ENCODE results near the gene PTPRN2.

PTPRN2 gene

DNA sequence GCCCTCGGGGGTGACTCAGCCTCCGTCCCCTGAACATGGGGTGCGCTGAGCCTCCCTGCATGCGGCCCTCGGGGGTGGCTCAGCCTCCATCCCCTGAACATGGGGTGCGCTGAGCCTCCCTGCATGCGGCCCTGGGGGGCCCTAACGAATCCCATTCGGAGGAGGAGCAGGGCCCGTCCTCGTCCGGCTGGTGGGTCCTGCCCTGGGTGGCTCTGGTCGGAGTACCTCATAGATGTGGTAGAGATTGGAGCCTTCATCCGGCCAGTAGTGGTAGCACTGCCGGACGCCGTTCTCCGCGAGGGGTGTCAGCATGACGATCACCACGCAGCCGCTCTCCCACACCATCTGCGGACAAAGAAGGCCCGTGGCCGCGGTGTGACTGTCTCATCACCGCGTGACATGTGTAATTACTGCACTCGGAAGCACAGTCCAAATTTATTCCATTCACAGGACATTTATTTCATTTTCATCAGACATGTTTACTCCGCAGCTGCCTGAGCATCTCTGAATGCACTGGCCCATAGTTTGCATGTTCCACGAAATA is 1009.8 kb downstream of the PTPRN2 start:
- TF ChIP-seq, protein P1, sequence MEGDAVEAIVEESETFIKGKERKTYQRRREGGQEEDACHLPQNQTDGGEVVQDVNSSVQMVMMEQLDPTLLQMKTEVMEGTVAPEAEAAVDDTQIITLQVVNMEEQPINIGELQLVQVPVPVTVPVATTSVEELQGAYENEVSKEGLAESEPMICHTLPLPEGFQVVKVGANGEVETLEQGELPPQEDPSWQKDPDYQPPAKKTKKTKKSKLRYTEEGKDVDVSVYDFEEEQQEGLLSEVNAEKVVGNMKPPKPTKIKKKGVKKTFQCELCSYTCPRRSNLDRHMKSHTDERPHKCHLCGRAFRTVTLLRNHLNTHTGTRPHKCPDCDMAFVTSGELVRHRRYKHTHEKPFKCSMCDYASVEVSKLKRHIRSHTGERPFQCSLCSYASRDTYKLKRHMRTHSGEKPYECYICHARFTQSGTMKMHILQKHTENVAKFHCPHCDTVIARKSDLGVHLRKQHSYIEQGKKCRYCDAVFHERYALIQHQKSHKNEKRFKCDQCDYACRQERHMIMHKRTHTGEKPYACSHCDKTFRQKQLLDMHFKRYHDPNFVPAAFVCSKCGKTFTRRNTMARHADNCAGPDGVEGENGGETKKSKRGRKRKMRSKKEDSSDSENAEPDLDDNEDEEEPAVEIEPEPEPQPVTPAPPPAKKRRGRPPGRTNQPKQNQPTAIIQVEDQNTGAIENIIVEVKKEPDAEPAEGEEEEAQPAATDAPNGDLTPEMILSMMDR (IDR thresholded peaks at IDR 0.05; ENCODE audit: low read depth, low read length): no peak
- H3K4me3 ChIP-seq (ENCODE audit: low read depth, low read length): no peak overlapping the region

DNA sequence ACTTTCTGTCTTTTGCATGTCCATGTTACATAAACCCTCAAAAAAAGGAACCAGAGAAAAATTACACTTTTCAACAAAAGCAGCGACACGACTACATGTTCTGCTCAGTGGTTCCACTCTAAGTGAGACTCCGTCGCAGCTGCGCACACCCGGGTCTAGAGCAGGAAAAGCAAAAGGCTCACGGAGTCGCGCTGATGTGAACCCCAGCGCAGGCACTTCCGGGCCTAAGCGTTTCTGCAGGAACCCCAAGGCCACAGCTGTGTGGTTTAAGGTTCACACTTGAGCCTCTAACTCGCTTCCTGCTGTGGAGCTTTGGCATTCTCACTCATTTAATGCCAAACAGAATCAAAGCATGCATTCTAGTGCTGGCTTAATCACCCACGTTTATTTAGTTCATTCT is 1010.6 kb downstream of the PTPRN2 start:
- no peak overlapping the region for H3K4me3 ChIP-seq (ENCODE audit: low read depth, low read length)
- TF ChIP-seq, protein P1 (IDR thresholded peaks at IDR 0.05; ENCODE audit: low read depth, low read length): no peak

DNA sequence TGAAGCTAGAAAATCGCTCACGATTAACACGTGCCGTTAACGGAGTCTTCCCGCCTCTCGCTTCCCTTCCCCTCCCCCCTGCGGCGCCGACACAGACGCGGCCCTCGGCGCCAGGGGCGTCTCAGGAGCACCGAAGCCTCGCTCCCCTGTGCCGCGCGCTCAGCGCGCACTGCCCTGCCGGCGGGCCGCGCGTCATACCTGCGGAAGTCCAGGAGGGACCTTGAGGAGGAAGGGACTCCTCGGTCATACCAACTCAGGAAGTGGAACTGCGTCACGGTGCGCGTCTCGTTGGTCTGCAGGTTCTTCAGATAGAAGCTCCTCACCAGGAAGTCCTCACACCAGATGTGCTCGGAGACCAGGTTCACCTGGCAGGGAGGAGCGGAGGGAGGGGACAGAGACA is 1011.2 kb downstream of the PTPRN2 start:
- no peak overlapping the region for H3K4me3 ChIP-seq (ENCODE audit: low read depth, low read length)
- TF ChIP-seq, protein P1 (IDR thresholded peaks at IDR 0.05; ENCODE audit: low read depth, low read length): no peak

DNA sequence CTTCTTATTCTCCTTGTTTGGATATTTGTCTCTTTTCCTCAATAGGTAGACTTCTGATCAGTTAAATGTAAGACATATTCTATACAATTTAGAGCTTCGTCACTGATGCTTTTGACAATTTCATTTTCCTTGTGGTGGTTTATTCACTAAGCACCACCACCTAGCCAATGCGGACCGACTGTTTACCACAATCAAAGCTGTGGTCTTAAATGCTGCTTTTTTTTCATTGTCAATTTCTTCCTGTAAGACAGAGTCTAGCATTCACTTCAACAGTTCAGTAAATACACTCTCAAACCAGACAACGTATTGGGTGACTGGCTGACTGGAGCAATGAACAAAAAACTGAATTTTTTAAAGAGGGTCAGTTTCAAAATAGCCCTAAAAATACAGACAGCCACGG is 1011.8 kb downstream of the PTPRN2 start:
- TF ChIP-seq, protein P1 (IDR thresholded peaks at IDR 0.05; ENCODE audit: low read depth, low read length): no peak
- H3K4me3 ChIP-seq (ENCODE audit: low read depth, low read length): no peak overlapping the region

DNA sequence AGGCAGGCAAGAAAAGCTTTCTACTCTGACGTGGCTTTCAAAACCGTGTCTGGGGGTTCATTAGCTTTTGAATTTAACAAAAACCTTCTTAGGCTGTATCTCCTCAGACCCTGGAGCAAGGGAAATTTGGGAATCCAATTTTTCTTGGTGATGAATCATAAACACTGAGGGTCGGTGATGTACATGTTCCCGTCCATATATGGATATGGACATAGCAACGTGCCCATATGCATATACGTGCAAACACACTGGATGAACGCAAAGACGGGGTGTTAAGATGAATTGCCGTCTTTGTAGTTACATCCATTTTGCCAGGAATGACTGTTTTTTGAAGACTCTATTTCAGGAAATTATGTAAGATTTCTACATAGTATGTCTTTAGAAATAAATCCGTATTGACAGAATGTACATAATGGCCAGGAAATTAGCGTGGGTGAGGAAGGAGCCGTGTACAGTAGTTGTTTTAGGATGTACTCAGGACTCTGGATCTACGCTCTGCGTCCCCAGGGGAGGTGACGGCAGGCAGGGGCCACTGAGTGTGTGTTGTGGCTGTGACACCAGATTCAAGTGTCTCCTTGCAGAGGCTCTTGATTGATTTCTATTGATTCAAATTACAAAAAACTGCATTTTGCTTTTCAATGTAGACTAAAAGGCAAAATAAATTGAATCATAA is 1012.6 kb downstream of the PTPRN2 start:
- TF ChIP-seq, protein P1 (IDR thresholded peaks at IDR 0.05; ENCODE audit: low read depth, low read length): no peak
- H3K4me3 ChIP-seq (ENCODE audit: low read depth, low read length): no peak overlapping the region

DNA sequence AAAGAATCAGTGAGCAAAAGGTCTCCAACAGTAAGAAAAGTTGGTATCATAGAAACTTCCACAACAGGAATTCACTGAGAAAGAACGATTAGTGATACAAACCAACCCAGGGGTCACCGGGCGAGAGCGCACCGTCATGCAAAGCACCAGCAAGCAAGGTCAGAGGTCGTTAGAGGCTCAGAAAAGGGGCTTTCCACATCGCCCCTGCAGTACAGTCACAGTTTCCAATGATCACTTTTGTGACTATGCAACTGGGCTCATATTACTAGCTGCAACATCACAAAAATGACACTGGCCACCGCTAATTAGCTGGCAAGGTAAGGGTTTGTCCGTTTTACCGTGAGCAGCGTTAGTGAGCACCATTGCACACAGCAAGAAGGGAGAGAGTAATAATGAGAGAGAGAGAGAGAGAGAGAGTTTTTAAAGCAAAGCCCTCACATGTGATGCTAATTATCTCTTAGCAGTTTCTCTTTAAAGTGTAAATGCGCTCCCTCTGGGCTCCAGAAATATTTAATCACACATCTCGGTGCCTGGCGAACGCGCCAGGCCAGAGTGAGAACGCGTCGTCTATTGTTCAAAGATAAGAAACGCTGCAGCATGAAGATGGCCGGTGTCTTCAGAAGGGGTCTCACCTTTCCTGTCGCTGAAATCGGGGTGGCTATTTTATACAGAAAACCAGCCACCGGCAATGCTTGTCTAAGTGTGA is 1013.4 kb downstream of the PTPRN2 start:
- TF ChIP-seq, protein P1 (IDR thresholded peaks at IDR 0.05; ENCODE audit: low read depth, low read length): no peak
- H3K4me3 ChIP-seq (ENCODE audit: low read depth, low read length): no peak overlapping the region

DNA sequence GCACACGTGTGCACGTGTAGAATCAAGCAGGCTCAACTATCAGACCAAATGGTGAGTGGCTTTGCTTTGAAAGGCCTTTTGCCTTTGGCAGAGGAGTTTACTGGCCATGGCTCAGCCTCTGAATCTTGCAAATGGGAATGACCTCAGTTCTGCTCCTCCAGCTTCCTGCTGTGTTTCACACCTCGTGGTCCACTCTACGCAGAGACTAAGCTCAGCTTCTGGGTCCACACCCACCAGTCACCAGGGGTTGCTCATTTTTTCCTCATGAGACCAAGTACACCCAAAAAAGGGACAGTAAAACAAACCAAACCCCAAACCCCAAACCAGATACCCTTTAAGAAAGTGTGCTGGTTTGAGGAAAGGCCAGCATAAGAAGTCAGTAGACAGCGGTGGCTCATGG is 1014.4 kb downstream of the PTPRN2 start:
- H3K4me3 ChIP-seq (ENCODE audit: low read depth, low read length): no peak overlapping the region

More for the DNA sequence above, 1014.4 kb downstream of the PTPRN2 start:
- TF ChIP-seq, protein P1 (IDR thresholded peaks at IDR 0.05; ENCODE audit: low read depth, low read length): no peak

All from WI38 (cell line).